ENCODE results near the gene SLC26A1. TPM values are rescaled to one million over a fixed set of nuclear protein-coding genes. Genes with fewer than 3 reads are reported as not detected.

SLC26A1 gene
- total RNA-seq, 1 donor from 2014 or later, result 0.75 TPM

DNA sequence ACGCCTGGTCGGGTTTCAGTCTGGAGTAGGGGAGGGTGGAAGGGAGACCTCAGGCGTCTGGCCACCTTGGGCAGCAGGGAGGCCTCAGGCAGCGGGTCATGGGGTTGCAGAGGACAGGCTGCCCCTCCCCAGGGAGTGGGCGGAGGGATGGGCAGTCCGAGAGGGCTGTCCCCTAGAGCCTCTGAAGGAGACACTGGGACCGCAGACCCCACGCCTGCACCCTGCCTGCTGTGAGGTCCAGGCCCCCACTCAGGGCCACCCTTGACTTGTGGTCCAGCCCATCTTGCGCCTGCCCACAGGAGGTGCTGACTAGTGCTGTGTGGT lies 34.7 kb upstream of the SLC26A1 start:
- peaks cover 8% of the 10 kb centered on the region for H3K36me3 Mint-ChIP-seq (ENCODE audit: low read depth)
- no peak overlapping the region for H3K27ac Mint-ChIP-seq (ENCODE audit: unreplicated experiment)
- no peaks in the 10 kb centered on the region for H3K9me3 Mint-ChIP-seq (ENCODE audit: low read depth)
- no peak overlapping the region for H3K4me3 Mint-ChIP-seq (ENCODE audit: unreplicated experiment)
- peaks cover 4% of the 10 kb centered on the region for H3K4me1 Mint-ChIP-seq (ENCODE audit: low read depth)
- TF ChIP-seq, protein P1, sequence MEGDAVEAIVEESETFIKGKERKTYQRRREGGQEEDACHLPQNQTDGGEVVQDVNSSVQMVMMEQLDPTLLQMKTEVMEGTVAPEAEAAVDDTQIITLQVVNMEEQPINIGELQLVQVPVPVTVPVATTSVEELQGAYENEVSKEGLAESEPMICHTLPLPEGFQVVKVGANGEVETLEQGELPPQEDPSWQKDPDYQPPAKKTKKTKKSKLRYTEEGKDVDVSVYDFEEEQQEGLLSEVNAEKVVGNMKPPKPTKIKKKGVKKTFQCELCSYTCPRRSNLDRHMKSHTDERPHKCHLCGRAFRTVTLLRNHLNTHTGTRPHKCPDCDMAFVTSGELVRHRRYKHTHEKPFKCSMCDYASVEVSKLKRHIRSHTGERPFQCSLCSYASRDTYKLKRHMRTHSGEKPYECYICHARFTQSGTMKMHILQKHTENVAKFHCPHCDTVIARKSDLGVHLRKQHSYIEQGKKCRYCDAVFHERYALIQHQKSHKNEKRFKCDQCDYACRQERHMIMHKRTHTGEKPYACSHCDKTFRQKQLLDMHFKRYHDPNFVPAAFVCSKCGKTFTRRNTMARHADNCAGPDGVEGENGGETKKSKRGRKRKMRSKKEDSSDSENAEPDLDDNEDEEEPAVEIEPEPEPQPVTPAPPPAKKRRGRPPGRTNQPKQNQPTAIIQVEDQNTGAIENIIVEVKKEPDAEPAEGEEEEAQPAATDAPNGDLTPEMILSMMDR (IDR thresholded peaks at IDR 0.05), result no peak
- no peak for DNase-seq (ENCODE audit: low spot score)
- H3K27me3 Mint-ChIP-seq (ENCODE audit: low read depth), result no peaks in the 10 kb centered on the region

DNA sequence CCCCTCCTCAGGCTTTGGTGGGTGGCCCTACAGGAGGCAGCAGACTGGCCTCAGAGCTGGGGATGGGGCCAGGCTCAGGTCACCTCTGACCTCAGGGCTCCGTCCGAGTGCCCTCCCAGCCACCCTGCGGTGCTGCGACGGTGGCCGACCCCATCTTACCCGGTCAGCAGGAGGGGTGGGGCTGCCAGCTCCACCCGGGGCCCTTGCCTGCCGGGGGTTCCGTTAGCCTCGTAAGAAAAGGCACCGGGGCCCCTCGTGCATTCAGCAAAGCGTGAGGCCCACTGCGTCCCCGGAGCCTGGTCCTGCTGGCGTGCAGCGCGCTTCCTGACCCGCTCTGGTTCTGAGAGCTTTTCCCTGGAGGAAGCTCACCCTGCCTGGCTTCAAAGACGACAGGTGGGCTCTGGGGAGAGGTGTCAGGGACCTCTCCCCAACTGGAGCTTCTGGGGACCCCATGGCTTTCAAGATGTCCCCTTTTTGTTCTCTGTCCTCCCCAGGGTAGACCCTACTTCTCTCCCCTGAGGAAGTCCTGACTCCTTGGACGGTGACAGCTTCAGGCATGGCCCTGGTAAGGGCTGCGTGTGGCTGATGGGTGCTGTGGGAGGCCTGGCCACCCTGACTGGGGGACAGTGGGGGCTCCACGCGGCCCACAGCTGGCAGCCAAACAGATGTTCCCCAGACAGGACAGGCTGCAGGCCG lies 34.2 kb upstream of the SLC26A1 start:
- Mint-ChIP-seq H3K36me3 (ENCODE audit: low read depth) (peaks cover 8% of the 10 kb centered on the region), H3K4me3 (ENCODE audit: unreplicated experiment) (no peak overlapping the region), H3K4me1 (ENCODE audit: low read depth) (peaks cover 4% of the 10 kb centered on the region), H3K9me3 (ENCODE audit: low read depth) (no peaks in the 10 kb centered on the region), H3K27me3 (ENCODE audit: low read depth) (no peaks in the 10 kb centered on the region), H3K27ac (ENCODE audit: unreplicated experiment) (no peak overlapping the region)
- DNase-seq (ENCODE audit: low spot score), result no peak
- TF ChIP-seq, protein P1 (IDR thresholded peaks at IDR 0.05), result no peak

DNA sequence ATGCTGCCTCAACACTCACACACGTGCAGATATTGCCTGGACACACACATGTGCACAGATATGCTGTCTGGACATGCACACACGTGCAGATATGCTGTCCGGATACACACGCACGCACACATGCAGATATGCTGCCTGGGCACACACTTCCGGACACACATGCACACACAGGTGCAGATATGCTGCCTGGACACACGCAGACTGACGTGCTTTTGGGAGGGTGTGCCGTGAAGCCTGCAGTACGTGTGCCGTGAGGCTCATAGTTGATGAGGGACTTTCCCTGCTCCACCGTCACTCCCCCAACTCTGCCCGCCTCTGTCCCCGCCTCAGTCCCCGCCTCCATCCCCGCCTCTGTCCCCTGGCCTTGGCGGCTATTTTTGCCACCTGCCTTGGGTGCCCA lies 32.9 kb upstream of the SLC26A1 start:
- peaks cover 4% of the 10 kb centered on the region for H3K4me1 Mint-ChIP-seq (ENCODE audit: low read depth)
- H3K36me3 Mint-ChIP-seq (ENCODE audit: low read depth), result peaks cover 8% of the 10 kb centered on the region
- H3K4me3 Mint-ChIP-seq (ENCODE audit: unreplicated experiment), result no peak overlapping the region
- H3K9me3 Mint-ChIP-seq (ENCODE audit: low read depth), result no peaks in the 10 kb centered on the region
- TF ChIP-seq, protein P1 (IDR thresholded peaks at IDR 0.05), result no peak
- H3K27me3 Mint-ChIP-seq (ENCODE audit: low read depth), result no peaks in the 10 kb centered on the region
- DNase-seq (ENCODE audit: low spot score), result no peak
- no peak overlapping the region for H3K27ac Mint-ChIP-seq (ENCODE audit: unreplicated experiment)

DNA sequence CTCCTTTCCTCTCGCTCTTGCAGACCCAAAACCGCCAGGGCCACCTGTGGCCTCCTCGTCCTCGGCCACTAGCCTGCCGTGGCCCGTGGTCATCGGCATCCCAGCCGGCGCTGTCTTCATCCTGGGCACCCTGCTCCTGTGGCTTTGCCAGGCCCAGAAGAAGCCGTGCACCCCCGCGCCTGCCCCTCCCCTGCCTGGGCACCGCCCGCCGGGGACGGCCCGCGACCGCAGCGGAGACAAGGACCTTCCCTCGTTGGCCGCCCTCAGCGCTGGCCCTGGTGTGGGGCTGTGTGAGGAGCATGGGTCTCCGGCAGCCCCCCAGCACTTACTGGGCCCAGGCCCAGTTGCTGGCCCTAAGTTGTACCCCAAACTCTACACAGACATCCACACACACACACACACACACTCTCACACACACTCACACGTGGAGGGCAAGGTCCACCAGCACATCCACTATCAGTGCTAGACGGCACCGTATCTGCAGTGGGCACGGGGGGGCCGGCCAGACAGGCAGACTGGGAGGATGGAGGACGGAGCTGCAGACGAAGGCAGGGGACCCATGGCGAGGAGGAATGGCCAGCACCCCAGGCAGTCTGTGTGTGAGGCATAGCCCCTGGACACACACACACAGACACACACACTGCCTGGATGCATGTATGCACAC lies 31.8 kb upstream of the SLC26A1 start:
- no peak for DNase-seq (ENCODE audit: low spot score)
- Mint-ChIP-seq H3K36me3 (ENCODE audit: low read depth) (peaks cover 8% of the 10 kb centered on the region), H3K27me3 (ENCODE audit: low read depth) (no peaks in the 10 kb centered on the region), H3K27ac (ENCODE audit: unreplicated experiment) (no peak overlapping the region), H3K9me3 (ENCODE audit: low read depth) (no peaks in the 10 kb centered on the region), H3K4me1 (ENCODE audit: low read depth) (peaks cover 4% of the 10 kb centered on the region), H3K4me3 (ENCODE audit: unreplicated experiment) (no peak overlapping the region)
- TF ChIP-seq, protein P1 (IDR thresholded peaks at IDR 0.05), result no peak

DNA sequence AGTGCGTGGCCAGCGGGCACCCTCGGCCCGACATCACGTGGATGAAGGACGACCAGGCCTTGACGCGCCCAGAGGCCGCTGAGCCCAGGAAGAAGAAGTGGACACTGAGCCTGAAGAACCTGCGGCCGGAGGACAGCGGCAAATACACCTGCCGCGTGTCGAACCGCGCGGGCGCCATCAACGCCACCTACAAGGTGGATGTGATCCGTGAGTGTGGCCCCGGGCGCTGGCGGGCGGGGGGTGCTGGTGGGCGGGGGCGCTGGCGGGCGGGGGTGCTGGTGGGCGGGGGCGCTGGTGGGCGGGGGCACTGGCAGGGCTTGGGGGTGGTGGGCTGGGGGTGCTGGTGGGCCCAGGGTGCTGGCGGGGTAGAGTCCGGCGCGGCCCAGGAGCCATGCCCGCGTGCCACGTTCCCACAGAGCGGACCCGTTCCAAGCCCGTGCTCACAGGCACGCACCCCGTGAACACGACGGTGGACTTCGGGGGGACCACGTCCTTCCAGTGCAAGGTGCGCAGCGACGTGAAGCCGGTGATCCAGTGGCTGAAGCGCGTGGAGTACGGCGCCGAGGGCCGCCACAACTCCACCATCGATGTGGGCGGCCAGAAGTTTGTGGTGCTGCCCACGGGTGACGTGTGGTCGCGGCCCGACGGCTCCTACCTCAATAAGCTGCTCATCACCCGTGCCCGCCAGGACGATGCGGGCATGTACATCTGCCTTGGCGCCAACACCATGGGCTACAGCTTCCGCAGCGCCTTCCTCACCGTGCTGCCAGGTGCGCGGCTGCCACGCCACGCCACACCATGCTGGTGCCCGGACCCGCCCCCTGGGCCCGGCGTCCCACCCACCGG lies 30.9 kb upstream of the SLC26A1 start:
- Mint-ChIP-seq H3K4me3 (ENCODE audit: unreplicated experiment) (no peak overlapping the region), H3K36me3 (ENCODE audit: low read depth) (peaks cover 8% of the 10 kb centered on the region), H3K4me1 (ENCODE audit: low read depth) (peaks cover 4% of the 10 kb centered on the region), H3K27ac (ENCODE audit: unreplicated experiment) (no peak overlapping the region), H3K27me3 (ENCODE audit: low read depth) (no peaks in the 10 kb centered on the region), H3K9me3 (ENCODE audit: low read depth) (no peaks in the 10 kb centered on the region)
- DNase-seq (ENCODE audit: low spot score), result no peak
- TF ChIP-seq, protein P1 (IDR thresholded peaks at IDR 0.05), result no peak

Measured in chondrocyte (in vitro differentiated cells).